ENCODE measurements around the gene SV2B. TPM values are rescaled to one million over a fixed set of nuclear protein-coding genes. Genes with fewer than 3 reads are reported as not detected.

The SV2B gene
- total and polyA plus RNA-seq, 2 donors (not counting 3 experiments of a cell fraction or from before 2014, with no cell fraction given), result not detected

DNA sequence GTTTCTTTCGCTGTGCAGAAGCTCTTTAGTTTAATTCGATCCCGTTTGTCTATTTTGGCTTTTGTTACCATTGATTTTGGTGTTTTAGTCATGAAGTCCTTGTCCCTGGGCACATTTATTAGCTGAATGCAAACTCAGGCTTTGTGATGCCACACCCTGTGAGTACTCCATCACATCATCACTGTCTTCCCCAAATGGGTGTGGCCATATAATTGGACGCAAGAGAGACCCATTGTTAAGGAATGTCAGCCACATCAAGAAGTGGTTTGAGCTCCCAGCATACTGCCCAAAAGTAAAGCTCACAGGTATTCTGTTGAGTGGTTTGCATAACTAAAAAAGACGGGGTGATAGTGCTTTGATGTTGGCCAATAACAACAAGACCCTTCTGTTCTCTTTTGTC is 245.7 kb downstream of the SV2B start:
- H3K9ac ChIP-seq (replicated peaks; ENCODE audit: extremely low read depth, insufficient read depth, low read length), result no peak overlapping the region
- no peaks in the 10 kb centered on the region for H4K20me1 ChIP-seq (replicated peaks; ENCODE audit: control insufficient read depth, extremely low read depth, insufficient read depth, low read length)
- dilution Hi-C loops (cut with MboI; ENCODE audit: extremely low pct_ligation_motif_present, low sequenced_read_pairs), result no loop called here
- H2AFZ ChIP-seq (ENCODE audit: low read depth, low read length), result no peak overlapping the region
- H3K4me3 ChIP-seq (replicated peaks in 1 of 3; ENCODE audit: insufficient read depth in 1 of 3, low read depth in 1 of 3, low read length in 3 of 3), result no peak overlapping the region
- DNase-seq (ENCODE audit: low read depth, low spot score) (no peak), FAIRE-seq (no peak)
- intact Hi-C loops (cut with micrococcal nuclease), result no loop called here
- no peak for TF ChIP-seq POLR2A (IDR thresholded peaks at IDR 0.05; ENCODE audit: low read depth, low read length)
- no peak for TF ChIP-seq FOS (IDR thresholded peaks at IDR 0.05; ENCODE audit: borderline replicate concordance, insufficient read depth, low read length)
- no peak for TF ChIP-seq MYC (IDR thresholded peaks at IDR 0.05; ENCODE audit: low read depth, low read length)
- TF ChIP-seq GATA2 (IDR thresholded peaks at IDR 0.05; ENCODE audit: insufficient read depth, insufficient read length, low read depth, low read length), result no peak
- TF ChIP-seq, protein P1, sequence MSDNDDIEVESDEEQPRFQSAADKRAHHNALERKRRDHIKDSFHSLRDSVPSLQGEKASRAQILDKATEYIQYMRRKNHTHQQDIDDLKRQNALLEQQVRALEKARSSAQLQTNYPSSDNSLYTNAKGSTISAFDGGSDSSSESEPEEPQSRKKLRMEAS (IDR thresholded peaks at IDR 0.05; ENCODE audit: insufficient read depth, insufficient read length), result no peak
- no peak for TF ChIP-seq JUN (IDR thresholded peaks at IDR 0.05; ENCODE audit: borderline replicate concordance, insufficient read depth, insufficient read length, low read depth)
- no peak for TF ChIP-seq EZH2 (IDR thresholded peaks at IDR 0.05; ENCODE audit: borderline replicate concordance, low read depth, low read length, severe bottlenecking)
- TF ChIP-seq, protein P2, sequence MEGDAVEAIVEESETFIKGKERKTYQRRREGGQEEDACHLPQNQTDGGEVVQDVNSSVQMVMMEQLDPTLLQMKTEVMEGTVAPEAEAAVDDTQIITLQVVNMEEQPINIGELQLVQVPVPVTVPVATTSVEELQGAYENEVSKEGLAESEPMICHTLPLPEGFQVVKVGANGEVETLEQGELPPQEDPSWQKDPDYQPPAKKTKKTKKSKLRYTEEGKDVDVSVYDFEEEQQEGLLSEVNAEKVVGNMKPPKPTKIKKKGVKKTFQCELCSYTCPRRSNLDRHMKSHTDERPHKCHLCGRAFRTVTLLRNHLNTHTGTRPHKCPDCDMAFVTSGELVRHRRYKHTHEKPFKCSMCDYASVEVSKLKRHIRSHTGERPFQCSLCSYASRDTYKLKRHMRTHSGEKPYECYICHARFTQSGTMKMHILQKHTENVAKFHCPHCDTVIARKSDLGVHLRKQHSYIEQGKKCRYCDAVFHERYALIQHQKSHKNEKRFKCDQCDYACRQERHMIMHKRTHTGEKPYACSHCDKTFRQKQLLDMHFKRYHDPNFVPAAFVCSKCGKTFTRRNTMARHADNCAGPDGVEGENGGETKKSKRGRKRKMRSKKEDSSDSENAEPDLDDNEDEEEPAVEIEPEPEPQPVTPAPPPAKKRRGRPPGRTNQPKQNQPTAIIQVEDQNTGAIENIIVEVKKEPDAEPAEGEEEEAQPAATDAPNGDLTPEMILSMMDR (IDR thresholded peaks at IDR 0.05; ENCODE audit: extremely low read depth in 1 of 2, insufficient read depth in 1 of 2, low read depth in 1 of 2, low read length in 2 of 2), result no peak
- no peak for TF ChIP-seq POLR2AphosphoS5 (IDR thresholded peaks at IDR 0.05; ENCODE audit: insufficient read depth, low read depth, low read length)
- ChIA-PET POLR2A (no interaction called here), CTCF (no interaction called here)
- no TSS peak for BruUV-seq (replicated peaks)
- H3K9me3 ChIP-seq (replicated peaks; ENCODE audit: control insufficient read depth, insufficient read depth, low read length), result no peaks in the 10 kb centered on the region
- no peaks in the 10 kb centered on the region for H3K36me3 ChIP-seq (ENCODE audit: control insufficient read depth in 2 of 2, extremely low read depth in 1 of 2, insufficient read depth in 2 of 2, low read length in 2 of 2)
- H3K27me3 ChIP-seq (ENCODE audit: control insufficient read depth in 2 of 2, insufficient read depth in 2 of 2, low read length in 2 of 2), result no peaks in the 10 kb centered on the region
- no peaks in the 10 kb centered on the region for H3K79me2 ChIP-seq (ENCODE audit: control insufficient read depth, insufficient read depth, low read length)
- no peak overlapping the region for H3K27ac ChIP-seq (ENCODE audit: insufficient read depth, low read depth, low read length)
- no peaks in the 10 kb centered on the region for H3K9me1 ChIP-seq (replicated peaks; ENCODE audit: control insufficient read depth, extremely low read depth, insufficient read depth, low read length)
- H3K4me1 ChIP-seq (ENCODE audit: control insufficient read depth, extremely low read depth, insufficient read depth, low read length), result no peaks in the 10 kb centered on the region
- no peak overlapping the region for H3K4me2 ChIP-seq (ENCODE audit: insufficient read depth, low read length)
